ENCODE data around the gene MGST1. TPM values are rescaled to one million over a fixed set of nuclear protein-coding genes. Genes with fewer than 3 reads are reported as not detected.

The MGST1 gene, protein sequence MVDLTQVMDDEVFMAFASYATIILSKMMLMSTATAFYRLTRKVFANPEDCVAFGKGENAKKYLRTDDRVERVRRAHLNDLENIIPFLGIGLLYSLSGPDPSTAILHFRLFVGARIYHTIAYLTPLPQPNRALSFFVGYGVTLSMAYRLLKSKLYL
- 246 and 251 TPM in 2 replicates for total RNA-seq

DNA sequence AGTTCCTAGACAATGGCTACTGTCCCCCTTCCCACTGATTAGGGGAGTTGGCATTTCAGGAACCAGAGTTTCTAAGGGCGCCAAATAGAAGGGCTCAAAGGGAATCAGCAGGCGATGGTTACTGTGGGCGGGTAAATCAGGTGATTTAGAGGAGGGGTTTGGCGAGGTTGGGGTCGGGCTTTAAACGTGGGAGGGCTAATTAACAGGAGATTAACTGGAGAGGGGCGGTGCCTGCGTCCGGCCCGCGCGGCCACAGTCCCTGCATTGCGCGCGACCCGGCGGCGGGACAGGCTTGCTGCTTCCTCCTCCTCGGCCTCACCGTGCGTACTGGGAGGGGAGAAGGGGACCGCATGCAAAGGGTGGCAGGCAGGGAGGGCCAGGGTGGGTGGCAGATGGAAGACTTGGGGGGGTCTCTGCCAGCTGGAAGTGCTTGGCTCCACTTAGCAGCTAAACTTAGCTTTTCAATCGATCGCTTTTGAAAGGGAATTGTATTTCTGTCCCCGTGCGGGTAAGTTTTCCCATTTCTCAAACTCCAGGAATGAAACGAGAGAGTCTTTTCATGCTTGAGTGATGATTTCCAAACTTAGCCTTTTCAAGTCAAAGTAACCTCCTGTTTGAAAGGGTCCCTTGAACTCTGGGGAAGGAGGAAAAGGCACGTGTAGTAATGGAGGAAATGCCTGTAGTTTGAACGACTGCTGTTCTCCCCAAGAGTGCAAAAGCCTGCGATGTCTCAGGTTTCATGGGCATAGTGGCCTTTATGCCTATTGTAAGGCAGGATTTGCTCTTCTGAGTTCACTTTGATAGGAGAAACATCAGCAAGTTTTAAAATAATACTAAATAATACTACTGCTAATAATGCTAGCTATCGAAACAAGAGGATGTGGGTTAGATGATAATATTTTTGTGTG lies at the start of gene MGST1:
MGST1 (plus strand) TSS at position 255 of the 908 bp plus-strand sequence. CDS start 6,608 bp downstream, outside the sequence.

Other genes starting within 250 kb of the MGST1 start
- not detected in 2 replicates for gene SLC15A5, start 70.0 kb upstream of the MGST1 start, total RNA-seq